Activated CD8-positive, alpha-beta memory T cell treated with anti-CD3 and anti-CD28 coated beads, Interleukin-2, amount 50 U/mL, for 48 hours (primary cell): Measurements from ENCODE around the gene PCED1B.

ENCODE experiments used
- DNase-seq: peaks from one replicate; pipeline ENCODE4 v3.0.0-alpha.2; 2020

The PCED1B gene

DNA sequence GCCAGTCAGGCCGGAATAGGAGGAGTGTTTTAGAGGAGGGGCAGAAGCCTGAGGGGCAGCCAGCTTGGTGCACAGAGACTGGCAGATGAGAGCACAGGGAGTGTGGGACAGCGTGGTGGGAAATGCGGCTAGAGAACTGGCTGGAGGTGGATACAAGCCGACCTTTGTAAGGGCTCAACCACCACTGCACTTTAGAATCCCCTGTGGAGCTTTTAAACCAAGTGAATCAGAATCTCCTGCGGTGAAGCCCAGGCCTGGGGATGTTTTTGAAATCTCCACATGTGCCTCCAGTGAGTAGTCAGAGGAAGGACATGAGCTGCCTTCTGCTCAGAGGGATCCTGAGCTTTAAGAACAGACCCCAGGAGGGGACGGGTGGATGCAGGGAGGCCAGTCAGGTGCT is 10.9 kb upstream of the PCED1B start:
- DNase-seq: no peak

DNA sequence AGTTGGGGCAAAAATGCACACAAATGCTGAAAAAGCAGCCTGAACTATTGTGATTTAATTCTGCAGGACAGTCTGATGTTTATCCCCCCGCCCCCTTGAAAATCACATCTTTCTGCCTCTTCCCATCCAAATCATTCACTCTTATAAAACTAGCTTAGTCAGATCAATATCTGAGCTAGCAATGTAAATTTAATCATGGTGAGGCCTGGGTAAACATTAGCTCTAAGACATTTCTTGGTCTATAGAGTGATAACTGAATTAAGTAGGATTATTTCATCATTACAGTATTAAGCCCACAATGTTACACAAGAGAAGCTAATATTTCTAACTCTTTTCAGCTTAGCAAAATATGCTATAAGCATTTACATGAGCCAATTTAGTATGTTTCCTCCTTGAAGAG is 9.1 kb upstream of the PCED1B start:
- DNase-seq: no peak

DNA sequence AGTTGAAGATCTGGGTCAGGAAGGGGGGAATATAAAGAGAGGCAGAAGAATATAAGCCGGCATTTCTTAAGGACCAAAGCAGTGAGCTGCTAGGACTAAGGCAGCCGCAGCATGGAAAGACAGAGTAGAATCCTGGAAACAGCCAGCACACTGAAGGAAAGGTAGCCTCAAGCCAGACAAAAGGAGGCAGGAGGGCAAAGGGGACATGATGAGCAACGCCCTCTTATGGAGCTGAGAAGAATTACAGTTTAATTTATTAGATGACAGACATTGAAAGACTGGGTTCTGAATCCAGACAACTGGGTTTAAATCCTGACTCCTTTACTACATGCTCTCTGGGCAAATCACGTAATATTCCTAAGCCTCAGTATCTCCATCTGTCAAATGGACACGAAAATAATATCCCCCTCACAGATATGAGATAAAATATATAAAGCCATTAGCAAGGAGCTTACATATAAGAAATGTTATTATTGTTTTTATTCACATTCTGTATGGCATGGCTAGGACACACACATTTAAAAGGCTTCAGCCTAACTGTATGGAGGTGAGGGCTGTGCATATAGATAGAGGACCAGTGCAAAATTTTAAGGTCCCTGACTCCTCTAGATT is 8.1 kb upstream of the PCED1B start:
- no peak for DNase-seq

DNA sequence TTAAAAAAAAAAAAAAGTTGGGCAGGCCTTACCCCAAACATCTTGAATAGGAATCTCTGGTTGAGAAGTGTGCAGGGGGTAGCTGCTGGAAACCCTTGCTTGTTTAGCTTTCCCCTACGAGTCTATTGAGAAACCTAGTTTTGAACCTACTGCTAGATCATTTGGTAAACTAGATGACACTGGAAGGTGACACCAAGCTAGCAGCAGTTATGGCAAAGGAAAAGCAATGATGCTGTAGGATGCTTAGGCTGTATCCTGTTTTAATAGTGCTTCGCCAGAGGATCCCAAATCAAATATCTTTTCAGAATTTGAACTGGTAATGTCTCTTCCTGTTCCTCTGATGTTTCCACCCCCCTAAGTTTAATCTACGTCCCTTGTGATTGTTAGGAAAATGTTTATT is 5.5 kb upstream of the PCED1B start:
- no peak for DNase-seq

DNA sequence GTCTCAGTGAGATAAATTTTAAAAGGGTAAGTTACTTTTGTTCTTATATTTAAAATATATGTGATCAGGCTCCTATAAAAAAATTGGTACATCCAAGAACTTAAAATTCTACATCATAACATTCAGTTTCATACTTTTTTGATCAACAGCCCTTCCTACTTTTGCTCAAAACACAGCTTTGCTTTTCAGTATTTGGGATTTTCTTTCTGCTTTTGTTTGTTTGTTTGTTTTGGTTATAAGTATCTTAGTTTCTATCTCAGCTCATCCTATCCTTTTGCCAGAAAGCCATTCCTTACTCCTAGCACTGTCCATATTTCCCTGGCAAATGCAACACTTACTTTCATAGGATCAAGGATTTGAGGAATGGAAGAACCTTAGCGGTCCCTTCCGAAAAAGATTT is 4.7 kb upstream of the PCED1B start:
- DNase-seq: no peak

DNA sequence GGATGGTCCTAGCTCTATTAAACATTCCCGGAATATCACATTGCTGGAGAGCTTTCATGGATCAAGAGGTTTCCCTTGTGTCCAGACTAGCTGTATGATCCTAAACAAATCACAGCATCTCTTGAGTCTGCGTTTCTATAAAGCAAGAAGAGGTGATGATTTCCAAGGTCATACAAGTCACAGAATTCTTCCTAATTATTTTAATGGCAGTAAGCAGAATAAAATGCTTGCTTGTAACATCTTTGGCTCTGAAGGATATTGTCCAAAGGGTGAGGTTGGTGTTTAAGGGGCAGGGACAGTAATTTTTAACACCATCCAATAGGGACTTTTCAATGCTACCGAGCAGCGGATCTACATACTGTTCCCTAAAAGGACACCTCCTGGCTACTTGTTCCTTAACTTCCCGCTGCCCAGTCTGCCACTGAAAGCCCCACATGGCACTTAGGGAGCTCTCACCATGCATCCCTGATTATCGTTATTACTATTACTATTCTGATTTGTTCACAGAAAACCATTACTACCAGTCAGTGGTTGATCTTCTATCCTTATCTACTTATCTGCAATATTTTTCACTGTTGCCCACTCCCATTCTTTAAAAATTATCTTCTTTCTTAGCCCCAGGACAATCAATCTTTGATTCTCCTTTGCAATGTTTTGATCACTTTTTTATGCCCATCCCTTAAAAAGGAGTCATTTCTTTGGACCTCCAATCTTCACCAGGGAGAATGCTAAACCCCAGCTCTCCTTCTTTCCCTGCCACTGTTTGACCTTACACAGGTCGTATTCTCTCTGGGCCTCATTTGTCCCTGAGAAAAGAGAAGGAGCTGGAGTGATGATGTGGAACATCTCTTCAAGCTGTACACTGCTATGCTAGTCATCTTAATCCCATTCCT is 4.0 kb upstream of the PCED1B start:
- no peak for DNase-seq

DNA sequence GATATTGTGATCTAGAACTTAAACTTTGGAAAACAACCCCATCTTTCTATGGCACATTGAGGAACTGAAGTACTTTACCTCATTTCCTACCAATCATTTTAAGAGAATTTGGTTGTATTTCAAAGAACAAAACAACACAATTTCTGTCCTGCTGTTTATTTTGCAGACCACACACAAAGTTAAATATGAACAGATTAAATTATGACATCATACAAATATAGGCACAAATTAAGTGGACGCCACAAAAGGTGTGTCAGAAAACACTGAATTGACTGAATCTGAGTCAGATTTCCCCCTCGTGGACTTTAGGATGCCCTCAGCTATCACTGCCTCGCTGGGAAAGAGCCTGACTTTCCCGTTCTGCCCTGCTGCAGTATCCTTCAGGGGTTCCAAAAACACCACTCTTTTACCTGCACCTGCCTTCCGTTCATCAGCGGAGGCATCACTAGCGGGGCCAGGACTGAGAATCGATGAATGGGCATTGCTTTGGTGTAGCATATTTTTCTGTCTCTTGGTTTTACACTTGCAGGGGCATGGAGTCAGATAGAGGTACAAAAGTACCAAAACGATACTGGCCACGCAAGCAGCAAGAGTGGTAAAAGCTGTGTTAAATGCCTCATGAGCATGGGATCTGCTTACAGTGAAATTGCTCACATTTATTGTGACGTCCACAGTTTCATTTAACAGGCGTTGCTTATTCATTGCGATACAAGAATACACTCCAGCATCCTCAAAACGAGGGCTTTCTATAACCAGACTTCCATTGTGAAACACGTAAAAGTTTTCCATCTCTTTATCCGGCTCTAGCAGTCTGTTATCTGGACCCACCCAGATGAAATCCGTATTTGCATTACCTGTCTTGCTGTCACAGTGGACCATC is 2.0 kb upstream of the PCED1B start:
- DNase-seq: no peak

DNA sequence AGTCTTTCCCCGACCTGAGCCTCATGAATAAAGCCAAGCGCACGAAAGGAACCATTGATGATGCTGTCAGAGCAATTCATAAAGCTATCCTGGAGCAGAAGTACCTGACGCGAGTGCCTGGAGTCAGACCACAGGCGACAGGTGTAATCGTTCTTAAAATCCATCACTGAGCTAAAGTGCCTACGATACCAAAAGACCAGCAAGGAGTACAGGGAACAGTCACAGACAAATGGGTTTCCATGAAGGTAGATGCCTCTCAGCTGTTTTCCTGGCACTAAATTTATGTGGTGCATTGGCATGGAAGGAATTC is 1.4 kb upstream of the PCED1B start:
- DNase-seq: no peak

DNA sequence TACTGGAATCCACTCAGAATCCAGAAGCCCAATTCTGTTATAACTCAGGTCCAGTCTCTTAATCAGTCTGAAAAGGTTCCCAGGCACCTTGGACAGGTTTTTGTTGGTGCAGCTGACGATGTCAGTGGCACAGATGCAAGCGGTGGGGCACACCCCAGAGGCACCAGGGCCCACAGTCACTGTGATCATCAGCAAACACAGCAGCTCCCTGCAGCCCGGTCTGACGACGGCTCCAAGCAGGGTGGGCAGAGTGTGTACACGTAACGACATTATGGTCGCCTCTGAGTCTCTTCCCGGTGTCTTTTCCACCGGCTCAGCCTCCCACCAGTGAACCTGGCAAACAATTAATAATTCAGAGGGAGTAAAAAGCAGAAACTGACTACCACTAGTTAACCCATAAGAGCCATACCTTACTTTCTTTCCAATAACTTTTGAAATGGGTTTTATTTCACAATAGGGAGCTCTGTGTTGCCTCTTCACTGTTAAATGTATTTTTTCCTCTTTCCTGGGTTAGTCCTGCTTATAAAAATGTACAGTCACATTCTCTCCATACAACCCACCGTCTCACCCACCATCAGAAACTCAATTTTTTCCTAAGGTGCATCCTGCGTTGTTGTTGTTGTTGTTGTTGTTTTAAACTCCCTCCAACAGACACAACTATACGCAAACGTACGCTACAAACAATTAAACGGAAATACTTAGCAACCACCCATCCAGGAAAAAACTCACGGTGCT is 521 bp upstream of the PCED1B start:
- peak; percentile 72 for DNase-seq

DNA sequence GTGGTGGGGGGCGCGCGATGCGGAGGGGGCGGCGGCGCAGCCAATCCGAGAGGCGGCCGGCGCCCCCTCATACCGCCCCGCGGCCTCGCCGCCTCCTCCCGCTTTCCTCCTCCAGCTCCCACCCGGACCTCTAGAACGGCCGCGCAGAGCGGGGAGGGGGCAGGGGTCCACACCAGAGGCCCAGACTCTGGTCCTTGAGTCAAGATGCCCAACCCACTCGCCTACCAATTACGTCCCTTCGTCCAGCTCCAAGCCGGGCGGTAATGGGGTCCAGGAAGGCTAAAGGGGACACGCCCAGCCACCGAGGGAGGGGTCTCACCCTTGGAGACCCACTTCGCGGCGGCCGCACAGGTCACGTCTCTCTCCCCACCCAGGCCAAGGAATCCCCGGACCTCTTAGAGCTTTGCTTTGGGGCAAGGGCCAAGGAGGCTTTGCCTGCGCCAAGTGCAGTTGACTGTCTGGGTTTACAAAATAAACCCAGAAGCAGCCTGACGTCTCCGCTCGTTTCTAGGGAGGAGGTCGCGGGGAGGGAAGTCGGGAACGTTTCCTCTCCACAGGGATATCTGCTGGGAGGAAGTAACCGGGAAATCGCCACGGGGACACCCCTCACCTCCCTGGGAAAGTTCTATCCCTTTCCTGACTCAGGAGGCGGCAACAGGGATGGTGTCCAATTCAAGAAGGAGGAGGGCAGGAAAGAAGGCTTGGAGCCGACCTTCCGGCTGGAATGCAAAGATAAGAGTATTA is 732 bp downstream of the PCED1B start:
- DNase-seq: peak; percentile 74

DNA sequence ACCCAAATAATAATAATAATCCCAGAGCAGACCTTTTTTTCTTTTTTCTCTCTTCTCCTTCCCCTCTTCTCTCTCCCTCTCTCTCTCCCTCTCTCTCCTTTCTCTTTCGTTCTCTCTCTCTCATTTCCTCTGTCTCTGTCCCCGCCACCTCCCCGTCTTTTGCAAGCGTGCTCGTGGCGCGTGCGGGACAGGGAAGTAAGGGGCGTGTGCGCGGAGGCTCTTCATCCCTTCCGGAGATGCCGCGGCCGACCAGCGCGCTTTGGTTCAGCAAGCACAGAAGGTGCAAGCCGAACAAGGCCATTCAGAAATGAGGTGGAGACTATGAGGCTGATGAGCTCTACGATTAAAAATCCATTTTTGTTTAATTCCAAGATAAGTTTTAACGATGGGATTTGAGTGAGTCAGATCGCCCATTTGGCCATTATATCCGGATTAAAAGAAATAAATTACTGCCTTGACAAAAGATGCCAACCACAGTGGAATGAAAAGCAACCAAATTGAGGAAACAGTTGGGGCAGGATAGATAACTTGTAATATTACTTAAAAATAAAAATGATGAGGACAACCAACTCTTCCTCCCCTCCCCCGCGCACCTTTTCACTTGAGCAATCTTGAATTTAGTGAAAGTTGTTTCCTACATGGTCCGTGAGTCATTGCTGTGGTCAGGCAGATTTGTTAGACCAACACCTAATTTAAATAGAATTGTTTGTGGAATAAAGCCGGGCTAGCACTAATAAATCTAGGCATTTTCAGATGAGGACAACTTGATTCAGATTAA is 1.5 kb downstream of the PCED1B start:
- DNase-seq: peak; percentile 81

DNA sequence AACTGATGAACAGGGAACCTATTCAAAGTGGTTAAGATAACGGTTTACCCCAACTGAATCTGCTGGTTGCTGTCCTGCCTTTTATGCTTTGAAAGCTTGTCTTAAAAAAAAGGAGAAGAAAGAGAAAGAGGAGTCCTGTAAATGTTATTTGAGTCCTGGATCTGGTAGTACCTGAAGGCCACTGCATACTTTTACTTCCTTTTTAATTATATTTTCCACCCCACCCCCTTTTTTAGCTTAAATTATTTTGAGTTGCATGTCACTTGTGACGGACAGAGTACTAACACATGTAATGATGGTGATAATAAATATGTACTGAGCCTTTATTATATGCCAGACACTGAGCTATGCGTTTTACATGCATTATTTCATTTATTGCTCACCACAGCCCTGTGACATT is 2.9 kb downstream of the PCED1B start:
- no peak for DNase-seq

DNA sequence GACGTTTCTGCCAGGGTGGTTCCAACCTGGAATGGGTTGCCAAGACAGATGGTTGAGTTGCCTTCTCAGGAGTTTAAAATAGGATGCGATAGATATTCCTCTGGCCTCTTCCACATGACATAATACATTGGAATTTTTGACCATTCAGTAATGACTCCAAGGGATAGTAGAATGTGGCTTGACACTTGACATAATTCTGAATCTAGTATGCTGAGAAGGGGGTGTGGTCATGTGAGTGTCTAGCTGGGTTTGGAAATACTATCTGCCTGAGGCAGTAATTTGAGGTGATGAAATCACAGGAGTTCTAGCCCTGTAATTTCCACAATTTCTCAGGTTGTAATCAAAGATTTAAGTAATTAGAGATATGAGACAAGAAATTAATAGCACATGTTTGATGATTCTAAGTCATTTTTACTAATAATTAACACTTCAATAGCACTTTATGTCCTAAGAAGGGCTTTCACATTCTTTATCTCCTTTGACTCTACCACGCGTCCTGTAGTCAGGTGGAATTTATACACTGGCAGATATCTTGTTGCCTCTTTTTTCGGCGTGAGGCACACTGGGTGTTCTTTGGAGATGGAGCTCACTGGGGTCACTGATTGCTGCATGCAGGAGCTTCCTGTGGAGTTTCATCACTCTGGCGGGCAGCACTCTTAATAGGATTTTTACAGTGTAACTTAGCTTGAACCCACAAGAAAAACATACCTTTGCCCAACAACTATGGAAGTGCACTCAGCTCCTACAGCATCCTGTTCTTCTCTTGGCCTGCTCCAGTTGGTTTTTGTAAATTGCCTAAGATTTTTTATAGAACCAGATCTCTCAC is 3.6 kb downstream of the PCED1B start:
- no peak for DNase-seq

DNA sequence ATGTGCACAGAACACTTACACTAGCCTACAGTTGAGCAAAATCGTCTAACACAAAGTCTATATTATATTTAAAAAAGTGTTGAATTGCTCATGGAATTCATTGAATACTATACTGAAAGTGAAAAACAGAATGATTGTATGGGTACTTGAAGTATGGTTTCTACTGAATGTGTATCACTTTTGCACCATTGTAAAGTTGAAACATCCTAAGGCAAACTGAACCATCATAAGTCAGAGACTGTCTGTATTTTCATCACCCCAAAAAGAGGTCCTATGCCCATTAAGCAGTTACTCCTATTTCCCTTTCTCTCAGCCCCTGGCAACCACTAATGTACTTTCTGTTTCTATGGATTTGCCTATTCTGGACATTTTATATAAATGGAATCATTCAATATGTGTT is 4.8 kb downstream of the PCED1B start:
- no peak for DNase-seq

DNA sequence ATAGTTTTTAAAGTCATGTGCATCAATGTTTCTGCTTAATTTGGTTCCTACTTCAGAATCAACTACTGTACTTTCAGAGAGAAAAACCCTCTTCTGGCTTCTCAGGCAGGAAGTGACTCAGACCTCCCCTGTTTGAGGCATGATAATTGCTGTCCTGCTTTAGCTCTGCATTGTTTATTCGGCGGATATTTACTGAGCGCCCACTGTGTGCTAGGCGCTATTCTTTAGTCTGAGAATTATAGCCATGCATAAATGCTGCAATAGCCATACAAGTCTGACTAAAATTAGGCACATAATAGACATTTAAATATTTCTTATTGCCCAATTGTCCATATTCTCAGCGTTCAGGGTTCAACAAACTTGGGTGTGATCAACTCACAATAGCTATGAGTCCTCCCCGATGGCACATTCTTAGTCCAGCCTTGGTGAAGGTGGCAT is 6.4 kb downstream of the PCED1B start:
- DNase-seq: no peak

DNA sequence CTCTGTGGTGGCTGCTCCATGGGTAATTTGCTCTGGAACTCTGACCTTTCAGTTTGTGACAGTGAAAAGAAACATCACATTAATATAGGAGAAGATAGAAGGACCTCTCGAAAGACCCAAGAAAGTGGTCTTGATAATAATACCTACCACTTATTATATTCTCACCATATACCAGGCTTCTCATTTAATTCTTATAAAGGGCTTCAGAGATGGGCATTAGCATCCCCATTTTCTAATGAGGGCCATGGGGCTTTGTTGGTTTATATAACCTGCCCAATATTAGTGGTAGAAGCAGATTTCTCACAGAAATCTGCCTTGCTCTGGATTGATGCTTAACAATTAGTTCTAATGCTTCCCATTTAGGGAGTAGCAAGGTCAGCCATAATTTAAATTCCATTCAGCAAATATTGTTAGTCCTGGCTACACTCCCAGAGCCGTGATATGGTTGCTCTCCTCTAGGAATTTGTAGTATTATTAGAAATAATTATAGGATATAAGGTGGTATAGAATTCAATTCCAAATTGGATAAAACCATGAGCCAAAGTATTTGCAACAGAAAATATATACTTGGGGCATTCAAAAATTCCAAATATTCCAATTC is 7.8 kb downstream of the PCED1B start:
- DNase-seq: no peak

DNA sequence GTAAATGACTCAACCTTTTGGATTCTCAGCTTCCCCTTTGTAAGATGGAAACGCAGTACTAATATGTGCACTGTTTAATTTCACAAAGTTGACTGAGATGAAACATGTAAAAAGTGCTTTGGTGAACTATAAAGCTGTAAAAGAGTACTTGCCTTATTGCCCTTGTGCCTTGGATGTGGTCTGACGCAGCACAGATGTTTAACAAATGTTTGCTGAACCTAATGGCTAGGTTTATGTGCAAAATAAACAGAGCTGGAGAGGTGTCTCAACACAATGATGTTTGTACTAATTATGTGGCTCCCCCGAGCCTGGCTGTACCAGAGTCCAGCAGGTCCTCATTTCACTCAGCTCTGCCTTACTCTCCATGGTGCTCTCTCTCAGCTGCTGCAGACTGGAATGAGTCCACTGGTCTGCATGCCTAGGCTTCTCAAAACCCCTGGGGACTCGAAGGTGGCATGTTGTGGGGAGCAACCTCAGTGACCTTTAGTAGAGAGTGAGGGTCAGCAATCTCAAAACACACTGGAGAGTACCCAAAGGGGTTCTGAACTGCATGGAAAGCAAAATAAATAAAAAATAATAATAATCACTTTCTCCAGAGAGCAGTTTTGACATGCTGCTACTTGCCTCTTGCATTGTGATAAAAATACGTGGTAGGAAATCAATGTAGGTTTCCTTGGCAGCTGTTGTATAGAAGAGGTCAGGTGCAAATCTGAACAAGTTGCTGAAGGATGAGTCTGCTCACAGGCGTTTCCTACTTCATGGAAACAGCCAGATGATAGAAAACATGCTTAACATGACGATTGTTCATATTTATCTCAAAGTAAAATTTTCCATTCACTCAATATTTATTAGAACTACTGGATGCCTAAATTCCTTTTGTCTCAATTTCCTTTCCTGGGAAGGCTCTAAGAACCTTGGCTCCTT is 8.9 kb downstream of the PCED1B start:
- DNase-seq: no peak

DNA sequence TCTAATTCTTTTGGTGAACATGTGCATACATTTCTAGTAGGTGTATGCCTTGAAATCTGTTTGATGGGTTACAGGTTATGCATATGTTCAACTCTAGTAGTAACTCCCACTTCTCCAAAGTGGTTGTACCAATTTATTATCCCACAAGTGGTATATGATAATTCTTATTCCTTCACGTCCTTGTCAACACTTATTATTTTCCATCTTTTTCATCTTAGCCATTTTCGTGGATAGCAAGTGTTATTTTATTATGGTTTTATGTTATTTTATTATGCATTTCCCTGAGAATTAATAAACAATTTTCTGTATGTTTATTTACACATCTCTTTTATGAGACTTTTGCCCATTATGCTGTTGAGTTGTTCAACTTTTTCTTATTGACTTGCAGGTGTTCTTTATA is 11.6 kb downstream of the PCED1B start:
- no peak for DNase-seq

DNA sequence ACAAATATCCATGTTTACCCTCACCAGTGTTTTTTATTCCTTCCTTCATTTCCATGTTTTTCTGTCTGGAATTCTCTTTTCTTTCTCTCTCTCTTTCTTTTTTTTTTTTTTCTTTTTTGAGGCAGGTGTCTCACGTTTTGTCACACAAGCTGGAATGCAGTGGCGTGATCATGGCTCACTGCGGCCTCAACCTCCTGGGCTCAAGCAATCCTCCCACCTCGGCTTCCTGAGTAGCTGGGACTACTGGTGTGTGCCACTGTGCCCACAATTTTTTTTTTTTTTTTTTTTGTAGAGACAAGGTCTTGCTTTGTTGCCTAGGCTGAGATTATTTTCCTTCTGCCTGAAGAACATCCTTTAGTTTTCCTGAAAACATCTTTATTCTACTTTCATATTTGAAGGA is 15.4 kb downstream of the PCED1B start:
- DNase-seq: no peak
